Muscle of leg (tissue), 11 donors: ENCODE results near the gene MYORG. TPM values are rescaled to one million over a fixed set of nuclear protein-coding genes. Genes with fewer than 3 reads are reported as not detected.

Source experiments
- DNase-seq: peaks from one replicate; pipeline ENCODE4 v3.0.0; 2013
- H3K27ac ChIP-seq: one replicate; pipeline ENCODE4 v1.5.1; 2013; ENCODE audit warnings: mild to moderate bottlenecking, low read length, control low read depth
- H3K27me3 ChIP-seq: one replicate; pipeline ENCODE4 v1.6.1; 2013; ENCODE audit warnings: low read length; ENCODE audit not compliant: control insufficient read depth, insufficient read depth
- H3K36me3 ChIP-seq: one replicate; pipeline ENCODE4 v1.6.1; 2013; ENCODE audit warnings: low read length; ENCODE audit not compliant: control insufficient read depth, insufficient read depth
- H3K4me1 ChIP-seq: one replicate; pipeline ENCODE4 v1.6.1; 2013; ENCODE audit warnings: low read length; ENCODE audit not compliant: control insufficient read depth, insufficient read depth
- H3K4me3 ChIP-seq: one replicate; pipeline ENCODE4 v1.5.1; 2013; ENCODE audit warnings: low read length, control low read depth
- H3K9me3 ChIP-seq: replicated peaks from 2 replicates; pipeline ENCODE4 v1.6.1; 2013; ENCODE audit warnings: low read depth, low read length; ENCODE audit not compliant: control insufficient read depth
- WGBS: methylation state at CpG from one replicate; pipeline ENCODE4 v1.1.5; 2013; ENCODE audit warnings: missing lambda C conversion rate; ENCODE audit not compliant: insufficient coverage; 5-methylcytosine and 5-hydroxymethylcytosine counted together
- polyA plus RNA-seq, 8 donors: library from polyadenylated mRNA; unstranded; fragments of 120-200 nt; gene quantifications; one replicate each; pipeline versions ENCODE4 v1.2.1 to v1.2.3, GENCODE V29; 2013; ENCODE audit warnings: inconsistent platforms in 1 of 8, low replicate concordance in 1 of 8; ENCODE audit not compliant: insufficient read length in 8 of 8, insufficient read depth in 1 of 8
- total RNA-seq: library from RNA; stranded (reverse); fragments of 120-200 nt; gene quantifications from one replicate; pipeline ENCODE4 v1.2.4, GENCODE V29; 2013

Gene MYORG
- total and polyA plus RNA-seq, 9 donors, result 8.1 to 20.3 (median 15.9) TPM

DNA sequence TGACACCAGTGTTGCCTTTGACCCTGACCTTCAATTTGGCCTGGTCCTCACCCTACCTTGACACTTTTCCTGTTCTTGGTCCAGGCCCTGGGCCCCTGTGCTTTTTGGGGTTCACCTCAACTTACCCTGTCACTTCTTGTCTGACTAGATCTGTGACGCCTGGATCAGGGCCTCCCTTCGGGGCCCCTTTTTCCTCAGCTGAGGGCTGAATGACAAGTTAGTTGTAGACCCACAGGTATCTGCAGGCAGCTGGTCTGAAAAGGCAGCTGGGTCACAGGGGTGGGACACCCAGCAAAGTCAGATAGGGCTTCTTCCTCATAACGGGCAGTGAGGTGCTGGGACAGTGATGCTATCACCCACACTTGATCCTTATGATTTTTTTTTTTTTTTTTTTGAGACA is 10.0 kb upstream of the MYORG start:
- peaks cover 10% of the 10 kb centered on the region for H3K27me3 ChIP-seq
- no peaks in the 10 kb centered on the region for H3K9me3 ChIP-seq
- no peaks in the 10 kb centered on the region for H3K4me1 ChIP-seq
- no peak for DNase-seq
- H3K27ac ChIP-seq, result no peak overlapping the region
- H3K4me3 ChIP-seq, result no peak overlapping the region
- H3K36me3 ChIP-seq, result no peaks in the 10 kb centered on the region
- WGBS, result 100% methylated on average over 1 of the region's 3 CpGs

DNA sequence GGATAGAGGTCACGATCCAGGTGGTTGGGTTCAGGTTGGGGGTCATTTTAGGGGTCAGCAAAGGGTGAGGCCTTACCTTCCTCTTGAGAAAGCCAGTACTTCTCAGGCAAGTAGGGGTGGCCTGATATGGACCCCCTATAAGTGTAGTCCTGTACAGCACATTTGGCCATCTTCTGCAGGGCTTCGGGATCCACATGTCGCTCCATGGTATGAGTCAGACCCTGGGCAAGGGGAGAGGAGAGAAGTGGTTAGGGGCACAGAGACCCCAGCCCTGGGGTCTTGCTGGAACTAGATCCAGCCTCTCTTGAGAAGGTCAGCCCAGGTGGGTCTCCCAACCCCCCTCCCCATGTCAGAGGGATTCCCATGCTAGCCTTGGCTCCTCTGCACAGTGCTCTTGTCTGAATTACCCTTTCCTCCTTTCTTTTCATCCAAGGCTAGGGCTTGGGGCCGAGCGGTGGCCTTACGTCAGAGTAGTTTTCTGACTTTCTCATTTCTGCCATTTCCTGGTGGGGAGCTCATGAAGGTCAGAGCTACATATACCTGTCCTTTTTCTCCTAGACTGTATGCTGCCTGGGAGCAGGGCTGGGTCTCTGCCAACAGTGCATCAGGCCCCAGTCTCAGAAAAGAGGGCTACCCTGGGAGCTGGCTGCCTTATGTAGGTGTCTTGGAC is 9.0 kb upstream of the MYORG start:
- DNase-seq, result no peak
- Histone ChIP-seq H3K4me1 (peaks cover 7% of the 10 kb centered on the region), H3K4me3 (no peak overlapping the region), H3K36me3 (no peaks in the 10 kb centered on the region), H3K27ac (no peak overlapping the region), H3K27me3 (peaks cover 19% of the 10 kb centered on the region), H3K9me3 (no peaks in the 10 kb centered on the region)
- no CpG with 5 or more reads among the region's 6 CpGs for WGBS

DNA sequence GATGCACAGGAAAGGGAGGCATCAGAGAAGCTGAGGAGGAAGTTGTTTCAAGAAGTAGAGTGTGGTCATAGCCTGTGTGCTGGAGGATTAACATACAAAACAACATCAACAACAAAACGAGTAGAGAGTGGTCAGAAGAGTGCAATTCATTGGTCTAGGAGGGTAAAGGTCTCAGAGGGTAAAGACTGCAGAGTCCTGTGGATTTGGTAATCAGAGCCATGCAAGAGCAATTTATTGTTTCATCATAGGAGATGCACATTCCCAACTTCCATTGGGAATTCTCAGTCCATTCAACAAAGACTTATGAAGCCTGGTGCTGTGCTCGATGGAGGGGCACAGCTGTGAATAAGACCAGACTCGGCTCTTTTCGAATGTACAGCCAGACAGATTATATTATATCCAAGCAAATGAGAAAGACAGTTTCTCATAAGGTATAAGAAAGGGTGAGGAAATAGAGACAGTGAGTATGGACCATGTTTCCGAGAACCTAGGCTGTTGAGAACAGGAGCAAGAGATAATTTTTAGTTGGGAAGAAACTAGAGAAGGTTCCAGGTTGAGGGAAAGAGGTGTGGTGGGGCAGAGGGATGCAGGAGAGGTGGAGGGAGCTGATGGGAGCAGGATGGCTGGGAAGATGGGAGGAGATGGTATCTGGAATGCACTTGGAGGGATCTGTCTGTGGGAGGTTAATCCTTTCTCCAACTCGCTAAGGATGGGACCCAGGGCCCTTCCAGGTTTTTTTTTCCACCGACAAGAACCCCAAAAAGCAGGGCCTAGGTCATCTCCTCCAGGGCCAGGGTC is 7.9 kb upstream of the MYORG start:
- H3K36me3 ChIP-seq, result no peaks in the 10 kb centered on the region
- H3K4me3 ChIP-seq, result no peak overlapping the region
- peaks cover 17% of the 10 kb centered on the region for H3K4me1 ChIP-seq
- peaks cover 30% of the 10 kb centered on the region for H3K27me3 ChIP-seq
- no peaks in the 10 kb centered on the region for H3K9me3 ChIP-seq
- DNase-seq, result no peak
- H3K27ac ChIP-seq, result no peak overlapping the region
- WGBS, result 81% methylated on average over 1 of the region's 7 CpGs

DNA sequence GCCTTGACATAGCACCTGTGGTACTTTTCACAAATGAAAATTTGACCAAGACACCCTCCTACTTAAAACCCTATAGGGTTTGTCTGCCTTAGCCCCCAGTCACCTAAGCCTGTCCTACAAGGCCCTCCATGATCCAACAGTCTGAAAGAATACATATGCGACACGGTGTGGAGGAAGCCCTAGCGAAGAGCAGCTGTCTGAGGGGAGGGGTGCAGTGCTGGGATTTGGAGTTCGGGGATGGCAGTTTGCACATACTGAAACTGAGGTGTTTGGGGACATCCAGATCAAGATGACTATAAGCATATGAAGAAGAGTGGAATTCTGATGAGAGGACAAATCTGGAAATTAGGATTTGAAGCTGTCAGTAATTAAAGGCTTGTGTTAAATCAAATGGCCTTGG is 7.2 kb upstream of the MYORG start:
- DNase-seq, result no peak
- Histone ChIP-seq H3K27me3 (peaks cover 34% of the 10 kb centered on the region), H3K9me3 (no peaks in the 10 kb centered on the region), H3K4me1 (peaks cover 20% of the 10 kb centered on the region), H3K27ac (no peak overlapping the region), H3K36me3 (no peaks in the 10 kb centered on the region), H3K4me3 (no peak overlapping the region)
- 49% methylated on average over 4 of the region's 4 CpGs for WGBS

DNA sequence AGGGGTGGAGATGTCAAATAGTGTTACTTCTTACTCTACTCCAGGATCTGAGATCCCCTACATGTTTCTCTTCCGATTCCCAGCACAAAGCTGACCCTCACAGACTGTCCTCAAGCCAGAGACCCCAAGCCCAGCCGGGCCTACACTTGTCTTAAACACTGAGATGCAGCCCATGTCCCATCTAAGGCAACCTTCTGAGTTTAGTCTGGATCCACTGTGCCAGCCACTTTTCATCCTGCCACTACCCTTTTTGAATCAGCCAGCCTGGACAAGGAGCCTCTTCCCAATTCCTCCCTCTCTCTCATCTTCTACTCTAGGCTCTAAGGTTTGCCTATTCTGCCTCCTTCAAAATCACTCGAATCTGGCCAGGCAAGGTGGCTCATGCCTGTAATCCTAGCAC is 6.2 kb upstream of the MYORG start:
- no peak for DNase-seq
- H3K27me3 ChIP-seq, result peaks cover 36% of the 10 kb centered on the region
- no peak overlapping the region for H3K4me3 ChIP-seq
- 79% methylated on average over 3 of the region's 3 CpGs for WGBS
- peaks cover 20% of the 10 kb centered on the region for H3K4me1 ChIP-seq
- no peak overlapping the region for H3K27ac ChIP-seq
- H3K36me3 ChIP-seq, result no peaks in the 10 kb centered on the region
- H3K9me3 ChIP-seq, result no peaks in the 10 kb centered on the region

DNA sequence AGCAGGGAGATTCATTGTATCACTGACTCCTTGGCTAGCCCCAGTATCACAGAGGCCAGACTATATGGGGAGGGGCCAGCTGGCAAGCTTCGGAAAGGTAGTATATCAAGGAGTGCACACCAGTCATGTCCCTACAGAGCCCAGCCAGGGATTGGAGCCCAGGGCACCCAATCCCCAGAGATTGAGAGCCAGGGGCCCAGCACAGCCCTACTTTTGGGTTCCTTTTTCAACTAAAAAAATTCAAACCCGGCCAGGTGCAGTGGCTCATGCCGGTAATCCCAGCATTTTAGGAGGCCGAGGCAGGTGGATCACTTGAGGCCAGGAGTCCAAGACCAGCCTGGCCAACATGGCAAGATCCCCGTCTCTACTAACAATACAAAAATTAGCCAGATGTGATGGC is 5.4 kb upstream of the MYORG start:
- no peak overlapping the region for H3K27ac ChIP-seq
- no peaks in the 10 kb centered on the region for H3K36me3 ChIP-seq
- H3K4me3 ChIP-seq, result no peak overlapping the region
- DNase-seq, result no peak
- H3K9me3 ChIP-seq, result no peaks in the 10 kb centered on the region
- no CpG with 5 or more reads among the region's 5 CpGs for WGBS
- H3K27me3 ChIP-seq, result peaks cover 36% of the 10 kb centered on the region
- H3K4me1 ChIP-seq, result peaks cover 25% of the 10 kb centered on the region

DNA sequence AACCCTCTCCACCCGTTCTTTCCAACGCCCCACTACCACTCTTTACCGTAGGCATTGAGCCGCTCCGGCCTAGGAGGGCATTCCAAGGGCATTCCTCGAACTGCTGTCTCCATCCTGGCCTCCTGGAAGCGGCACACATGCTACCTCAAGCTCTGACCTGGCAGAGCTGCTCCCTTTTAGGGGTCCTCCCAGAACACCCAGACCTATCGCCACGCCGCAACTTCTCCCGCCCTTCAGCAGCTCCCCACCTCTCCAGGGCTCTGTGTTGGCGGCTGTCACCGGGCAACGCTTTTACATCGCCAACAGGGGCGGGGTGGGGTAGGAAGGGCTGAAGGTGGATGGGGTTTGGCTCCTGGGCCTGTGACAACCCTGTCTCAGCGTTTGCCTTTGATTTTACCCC is 4.6 kb upstream of the MYORG start:
- 4% methylated on average over 7 of the region's 17 CpGs for WGBS
- Histone ChIP-seq H3K27me3 (peaks cover 35% of the 10 kb centered on the region), H3K27ac (no peak overlapping the region), H3K4me1 (peaks cover 28% of the 10 kb centered on the region), H3K36me3 (no peaks in the 10 kb centered on the region), H3K4me3 (peak overlapping the region; percentile 58), H3K9me3 (no peaks in the 10 kb centered on the region)
- DNase-seq, result no peak

DNA sequence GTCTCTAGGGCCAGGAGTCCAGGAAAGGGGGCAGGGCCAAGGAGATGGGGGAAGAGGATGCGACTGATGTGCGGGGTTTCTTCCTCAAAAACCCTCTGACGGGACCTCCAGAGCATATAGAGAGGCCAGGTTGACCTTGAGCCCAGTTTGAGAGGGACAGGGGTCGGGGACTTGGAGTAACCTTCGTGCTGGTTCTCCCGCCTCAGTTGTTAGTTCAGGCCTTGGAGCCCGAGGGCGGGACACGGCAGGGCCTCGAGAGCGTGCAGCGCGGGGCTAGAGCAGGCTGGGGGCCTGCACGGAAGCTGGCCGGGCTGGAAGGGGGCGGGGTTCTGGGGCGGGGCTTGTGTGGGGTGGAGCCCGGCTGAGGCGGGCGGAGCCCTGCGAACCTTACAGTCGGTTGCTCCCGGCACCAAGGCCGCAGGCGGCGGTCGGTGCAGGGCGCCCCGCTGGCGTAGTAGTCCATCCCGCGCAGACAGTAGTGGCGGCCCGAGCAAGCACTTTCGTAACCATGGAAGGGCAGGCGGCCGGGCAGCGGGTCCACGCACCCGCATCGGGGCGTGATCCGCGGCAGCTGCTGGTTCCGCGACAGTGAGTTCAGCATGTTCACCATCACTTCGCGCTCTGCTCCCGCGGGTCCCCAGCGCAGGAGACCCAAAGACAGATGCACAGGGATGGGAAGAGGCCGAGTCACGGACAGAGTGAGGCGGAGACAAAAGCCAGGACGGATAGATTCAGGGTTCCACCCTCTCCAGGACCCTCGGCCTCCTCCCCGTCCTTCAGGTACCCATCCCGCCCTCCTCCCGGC is 4.0 kb upstream of the MYORG start:
- Histone ChIP-seq H3K27me3 (peaks cover 38% of the 10 kb centered on the region), H3K9me3 (no peaks in the 10 kb centered on the region), H3K36me3 (no peaks in the 10 kb centered on the region), H3K27ac (no peak overlapping the region), H3K4me1 (peaks cover 34% of the 10 kb centered on the region), H3K4me3 (peak overlapping the region; percentile 58)
- peak; percentile 82 for DNase-seq
- 2% methylated on average over 51 of the region's 59 CpGs for WGBS

DNA sequence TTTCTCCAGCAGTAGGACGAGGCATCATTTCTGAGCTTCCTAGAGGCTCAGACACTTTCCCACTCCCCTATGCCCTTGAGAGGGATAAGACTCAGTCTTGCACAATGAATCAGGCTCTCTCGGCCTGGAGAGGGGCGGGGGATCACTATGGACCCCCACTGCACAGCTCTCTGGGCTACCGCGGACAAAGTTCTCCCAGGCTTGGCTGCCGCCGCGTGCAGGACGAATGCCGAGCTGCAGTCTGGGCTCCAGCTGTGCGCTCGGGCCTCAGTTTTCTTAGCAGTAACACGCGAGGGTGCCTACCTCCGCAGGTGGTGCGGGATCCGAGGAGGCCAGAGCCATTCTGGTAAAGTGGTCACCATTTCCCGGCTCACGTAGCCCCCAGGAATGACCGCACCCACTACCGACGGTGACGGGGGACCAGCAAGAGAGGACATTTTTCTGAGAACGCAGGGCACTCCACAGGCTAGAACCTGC is 3.4 kb upstream of the MYORG start:
- Histone ChIP-seq H3K27ac (no peak overlapping the region), H3K36me3 (no peaks in the 10 kb centered on the region), H3K27me3 (peaks cover 38% of the 10 kb centered on the region), H3K4me1 (peaks cover 41% of the 10 kb centered on the region), H3K4me3 (peak overlapping the region; percentile 58), H3K9me3 (no peaks in the 10 kb centered on the region)
- WGBS, result 5% methylated on average over 24 of the region's 24 CpGs
- peak; percentile 32 for DNase-seq
